ENCODE measurements around the gene SRPK3. TPM values are rescaled to one million over a fixed set of nuclear protein-coding genes. Genes with fewer than 3 reads are reported as not detected.

The SRPK3 gene
- total and polyA plus RNA-seq, 2 donors (not counting 3 experiments of a cell fraction or from before 2014, with no cell fraction given): 0.25 to 0.40 TPM

GRCh38 chrX:153827016-153827415 is 46.2 kb downstream of the SRPK3 start:
- POLR2A ChIA-PET: no interaction called here
- Histone ChIP-seq H3K36me3 (ENCODE audit: control insufficient read depth in 2 of 2, extremely low read depth in 1 of 2, insufficient read depth in 2 of 2, low read length in 2 of 2) (no peaks in the 10 kb centered on the region), H3K9ac (replicated peaks; ENCODE audit: extremely low read depth, insufficient read depth, low read length) (no peak overlapping the region), H2AFZ (ENCODE audit: low read depth, low read length) (no peak overlapping the region), H3K27me3 (ENCODE audit: control insufficient read depth in 2 of 2, insufficient read depth in 2 of 2, low read length in 2 of 2) (peaks cover 28 to 38% of the 10 kb centered on the region in 2 experiments), H3K79me2 (ENCODE audit: control insufficient read depth, insufficient read depth, low read length) (no peaks in the 10 kb centered on the region), H3K4me2 (ENCODE audit: insufficient read depth, low read length) (no peak overlapping the region), H4K20me1 (replicated peaks; ENCODE audit: control insufficient read depth, extremely low read depth, insufficient read depth, low read length) (no peaks in the 10 kb centered on the region), H3K4me1 (ENCODE audit: control insufficient read depth, extremely low read depth, insufficient read depth, low read length) (no peaks in the 10 kb centered on the region), H3K27ac (ENCODE audit: insufficient read depth, low read depth, low read length) (no peak overlapping the region), H3K9me3 (replicated peaks; ENCODE audit: control insufficient read depth, insufficient read depth, low read length) (no peaks in the 10 kb centered on the region), H3K4me3 (replicated peaks in 1 of 3; ENCODE audit: insufficient read depth in 1 of 3, low read depth in 1 of 3, low read length in 3 of 3) (no peak overlapping the region), H3K9me1 (replicated peaks; ENCODE audit: control insufficient read depth, extremely low read depth, insufficient read depth, low read length) (no peaks in the 10 kb centered on the region)
- BruUV-seq (replicated peaks): no TSS peak
- DNase-seq (ENCODE audit: low read depth, low spot score) (no peak), FAIRE-seq (no peak)
- dilution Hi-C loops (cut with MboI; ENCODE audit: extremely low pct_ligation_motif_present, low sequenced_read_pairs): no loop called here
- TF ChIP-seq EZH2 (IDR thresholded peaks at IDR 0.05; ENCODE audit: borderline replicate concordance, low read depth, low read length, severe bottlenecking): no peak
- no peak for TF ChIP-seq POLR2AphosphoS5 (IDR thresholded peaks at IDR 0.05; ENCODE audit: insufficient read depth, low read depth, low read length)
- no peak for TF ChIP-seq CTCF (IDR thresholded peaks at IDR 0.05; ENCODE audit: extremely low read depth in 1 of 2, insufficient read depth in 1 of 2, low read depth in 1 of 2, low read length in 2 of 2)
- no peak for TF ChIP-seq GATA2 (IDR thresholded peaks at IDR 0.05; ENCODE audit: insufficient read depth, insufficient read length, low read depth, low read length)
- TF ChIP-seq POLR2A (IDR thresholded peaks at IDR 0.05; ENCODE audit: low read depth, low read length): no peak
- no peak for TF ChIP-seq FOS (IDR thresholded peaks at IDR 0.05; ENCODE audit: borderline replicate concordance, insufficient read depth, low read length)
- no peak for TF ChIP-seq JUN (IDR thresholded peaks at IDR 0.05; ENCODE audit: borderline replicate concordance, insufficient read depth, insufficient read length, low read depth)
- intact Hi-C loops (cut with micrococcal nuclease): no loop called here
- CTCF ChIA-PET: no interaction called here

All from endothelial cell of umbilical vein (primary cell).